Ishikawa (cell line): ENCODE measurements around the gene THSD7A.

Experiments
- CEBPB ChIP-seq: IDR thresholded peaks from 2 replicates; pipeline ENCODE4 v1.6.1; 2012
- EP300 ChIP-seq: IDR thresholded peaks from 2 replicates; pipeline ENCODE4 v1.6.1; 2012; ENCODE audit warnings: borderline replicate concordance
- TAF1 ChIP-seq: IDR thresholded peaks from 2 replicates; pipeline ENCODE4 v1.6.1; 2012; ENCODE audit warnings: low read depth, mild to moderate bottlenecking
- TF ChIP-seq, protein P1 (sequence below): IDR thresholded peaks from 2 replicates; pipeline ENCODE4 v1.6.1; 2012

DNA sequence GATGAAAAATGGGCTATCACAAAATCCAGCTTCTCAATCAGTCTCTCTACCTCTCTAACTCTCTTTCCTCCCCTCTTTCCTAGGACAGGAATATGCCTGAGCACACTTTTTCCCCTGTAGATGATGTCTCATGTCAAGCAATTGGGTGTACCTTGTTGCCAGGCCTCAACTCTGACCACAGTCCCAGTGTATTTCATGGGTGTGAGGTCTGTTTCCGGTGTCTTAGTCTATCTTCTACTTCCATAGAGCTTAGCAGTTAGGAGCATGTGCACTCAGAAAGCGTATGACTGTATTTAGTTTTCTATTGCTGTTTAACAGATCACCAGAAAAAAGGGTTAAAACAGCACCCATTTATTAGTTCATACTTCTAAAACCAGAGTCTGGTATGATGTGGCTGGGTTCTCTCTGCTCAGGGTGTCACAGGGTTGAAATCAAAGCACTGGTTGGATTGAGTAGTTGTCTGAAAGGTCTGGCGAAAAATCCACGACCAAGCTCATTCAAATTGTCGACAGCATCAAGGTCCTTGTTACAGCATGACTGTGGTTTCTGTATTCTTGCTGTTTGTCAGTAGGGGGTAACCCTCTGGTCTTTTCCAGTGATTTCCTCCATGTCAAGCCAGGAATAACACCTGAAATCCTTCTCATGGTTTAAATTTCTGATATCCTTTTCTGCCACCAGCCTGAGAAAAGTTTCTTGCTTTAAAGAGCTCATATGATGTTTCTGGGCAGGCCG lies 130.0 kb downstream of the THSD7A start:
- TF ChIP-seq TAF1 (no peak), EP300 (no peak), CEBPB (no peak)
- TF ChIP-seq, protein P1, sequence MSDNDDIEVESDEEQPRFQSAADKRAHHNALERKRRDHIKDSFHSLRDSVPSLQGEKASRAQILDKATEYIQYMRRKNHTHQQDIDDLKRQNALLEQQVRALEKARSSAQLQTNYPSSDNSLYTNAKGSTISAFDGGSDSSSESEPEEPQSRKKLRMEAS, result no peak
